Neural progenitor cell (in vitro differentiated cells): ENCODE measurements around the gene KCNJ9. TPM values are rescaled to one million over a fixed set of nuclear protein-coding genes. Genes with fewer than 3 reads are reported as not detected.

Source experiments
- DNase-seq: peaks from one replicate; pipeline ENCODE4 v3.0.0-alpha.2; 2016; ENCODE audit warnings: low spot score
- H2AFZ ChIP-seq: fragments of 200-600 bp; sonication (generic); replicated peaks from 2 replicates; pipeline ENCODE4 v1.6.1; 2016; ENCODE audit warnings: antibody characterized with exemption
- H3F3A ChIP-seq: fragments of 200-600 bp; sonication (generic); 2 replicates; pipeline ENCODE4 v1.6.1; 2016; ENCODE audit warnings: antibody characterized with exemption, low read depth
- H3K27ac ChIP-seq: fragments of 200-600 bp; sonication (generic); 2 replicates; pipeline ENCODE4 v1.5.1; 2016; ENCODE audit warnings: mild to moderate bottlenecking
- H3K27me3 ChIP-seq: fragments of 200-600 bp; sonication (generic); 2 replicates; pipeline ENCODE4 v1.6.1; 2016; ENCODE audit warnings: mild to moderate bottlenecking, moderate library complexity
- H3K36me3 ChIP-seq: fragments of 200-600 bp; sonication (generic); 2 replicates; pipeline ENCODE4 v1.5.1; 2016
- H3K4me1 ChIP-seq: fragments of 200-600 bp; sonication (generic); 2 replicates; pipeline ENCODE4 v1.6.1; 2016; ENCODE audit warnings: mixed run types
- H3K4me2 ChIP-seq: fragments of 200-600 bp; sonication (generic); 2 replicates; pipeline ENCODE4 v1.6.1; 2016
- H3K4me3 ChIP-seq: fragments of 200-600 bp; sonication (generic); 2 replicates; pipeline ENCODE4 v1.5.1; 2016
- H3K79me2 ChIP-seq: fragments of 200-600 bp; sonication (generic); 2 replicates; pipeline ENCODE4 v1.6.1; 2016; ENCODE audit warnings: low read depth
- H3K9ac ChIP-seq: fragments of 200-600 bp; sonication (generic); 2 replicates; pipeline ENCODE4 v1.6.1; 2016
- H3K9me3 ChIP-seq: fragments of 200-600 bp; sonication (generic); 2 replicates; pipeline ENCODE4 v1.5.1; 2016; ENCODE audit warnings: low read depth
- H4K20me1 ChIP-seq: fragments of 200-600 bp; sonication (generic); 2 replicates; pipeline ENCODE4 v1.6.1; 2016; ENCODE audit warnings: low read depth
- H3K27ac Mint-ChIP-seq: 3 replicates; pipeline ENCODE4 v1.8.0; 2021; ENCODE audit warnings: mixed read lengths
- H3K27me3 Mint-ChIP-seq: 2 replicates; pipeline ENCODE4 v1.8.0; 2022; ENCODE audit warnings: low read depth, mild to moderate bottlenecking, inconsistent platforms, moderate library complexity, mixed read lengths; ENCODE audit not compliant: insufficient read depth
- H3K36me3 Mint-ChIP-seq: 3 replicates; pipeline ENCODE4 v1.8.0; 2021; ENCODE audit warnings: mixed read lengths
- H3K4me1 Mint-ChIP-seq: 3 replicates; pipeline ENCODE4 v1.8.0; 2021; ENCODE audit warnings: mixed read lengths
- H3K4me3 Mint-ChIP-seq: 3 replicates; pipeline ENCODE4 v1.8.0; 2021; ENCODE audit warnings: mild to moderate bottlenecking, moderate library complexity, mixed read lengths
- H3K9me3 Mint-ChIP-seq: 3 replicates; pipeline ENCODE4 v1.8.0; 2020; ENCODE audit warnings: mixed read lengths
- EZH2 ChIP-seq: fragments of 200-600 bp; sonication (generic); IDR thresholded peaks from 2 replicates; pipeline ENCODE4 v1.6.1; 2017; ENCODE audit warnings: antibody characterized with exemption, mild to moderate bottlenecking, moderate library complexity
- EZH2phosphoT487 ChIP-seq: fragments of 200-600 bp; sonication (generic); IDR thresholded peaks from 2 replicates; pipeline ENCODE4 v1.6.1; 2017; ENCODE audit warnings: antibody characterized with exemption
- total RNA-seq: library from RNA; depleted of rRNA; stranded (reverse); fragments of >200 nt; gene quantifications from 2 replicates; pipeline ENCODE4 v1.2.3, GENCODE V29; 2015; ENCODE audit warnings: low replicate concordance
- TF ChIP-seq, protein P1 (sequence below): fragments of 200-600 bp; sonication (generic); IDR thresholded peaks from 2 replicates; pipeline ENCODE4 v1.5.1; 2017; ENCODE audit warnings: antibody characterized with exemption, mild to moderate bottlenecking

KCNJ9 gene
- total RNA-seq, 1 donor from 2014 or later = 0.09 TPM

DNA sequence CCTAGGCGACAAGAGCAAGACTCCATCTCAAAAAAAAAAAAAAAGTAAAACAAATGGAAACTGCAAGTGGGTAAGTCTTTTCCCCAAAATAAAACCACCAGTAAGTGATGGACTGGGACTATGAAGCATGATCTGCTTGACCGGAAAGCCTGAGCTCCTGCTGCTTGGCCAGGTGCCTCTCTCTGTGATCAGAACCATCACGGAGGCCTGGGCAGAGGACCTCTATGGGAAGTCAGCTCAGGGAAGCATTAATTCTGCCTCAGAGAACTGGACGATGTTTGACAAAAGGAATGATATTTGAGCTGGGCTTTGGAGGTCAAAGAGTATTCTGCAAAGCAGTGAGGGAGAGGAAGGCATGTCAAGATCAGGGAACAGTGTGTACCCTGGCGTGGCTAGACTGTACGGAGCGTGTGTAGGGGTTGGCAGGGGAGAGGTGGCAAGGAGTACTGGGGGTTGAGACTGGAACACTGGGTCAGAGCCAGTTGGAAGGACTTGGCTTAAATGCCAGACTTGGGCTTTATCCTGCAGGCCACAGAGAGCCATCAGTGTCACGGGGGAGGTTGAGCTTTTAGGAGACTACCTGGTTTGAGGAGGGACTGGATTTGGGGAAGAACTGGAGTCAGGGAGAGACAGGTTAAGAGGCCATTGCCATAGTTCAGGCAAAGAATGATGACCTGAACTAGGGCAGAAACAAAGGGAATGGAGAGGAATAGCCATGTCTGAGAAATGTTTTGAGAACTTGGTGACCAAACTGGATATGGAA is 50.6 kb downstream of the KCNJ9 start:
- Mint-ChIP-seq H3K4me1 (peaks cover 6% of the 10 kb centered on the region), H3K9me3 (no peaks in the 10 kb centered on the region), H3K27me3 (peaks cover 6% of the 10 kb centered on the region), H3K4me3 (no peak overlapping the region), H3K36me3 (peaks cover 65% of the 10 kb centered on the region), H3K27ac (no peak overlapping the region)
- H3K27ac ChIP-seq = peak overlapping the region; percentile 16
- no peaks in the 10 kb centered on the region for H3K79me2 ChIP-seq
- H3K27me3 ChIP-seq = no peaks in the 10 kb centered on the region
- H3K4me1 ChIP-seq = no peaks in the 10 kb centered on the region
- no peaks in the 10 kb centered on the region for H3K9me3 ChIP-seq
- H3K36me3 ChIP-seq = peaks cover 4% of the 10 kb centered on the region
- TF ChIP-seq, protein P1, sequence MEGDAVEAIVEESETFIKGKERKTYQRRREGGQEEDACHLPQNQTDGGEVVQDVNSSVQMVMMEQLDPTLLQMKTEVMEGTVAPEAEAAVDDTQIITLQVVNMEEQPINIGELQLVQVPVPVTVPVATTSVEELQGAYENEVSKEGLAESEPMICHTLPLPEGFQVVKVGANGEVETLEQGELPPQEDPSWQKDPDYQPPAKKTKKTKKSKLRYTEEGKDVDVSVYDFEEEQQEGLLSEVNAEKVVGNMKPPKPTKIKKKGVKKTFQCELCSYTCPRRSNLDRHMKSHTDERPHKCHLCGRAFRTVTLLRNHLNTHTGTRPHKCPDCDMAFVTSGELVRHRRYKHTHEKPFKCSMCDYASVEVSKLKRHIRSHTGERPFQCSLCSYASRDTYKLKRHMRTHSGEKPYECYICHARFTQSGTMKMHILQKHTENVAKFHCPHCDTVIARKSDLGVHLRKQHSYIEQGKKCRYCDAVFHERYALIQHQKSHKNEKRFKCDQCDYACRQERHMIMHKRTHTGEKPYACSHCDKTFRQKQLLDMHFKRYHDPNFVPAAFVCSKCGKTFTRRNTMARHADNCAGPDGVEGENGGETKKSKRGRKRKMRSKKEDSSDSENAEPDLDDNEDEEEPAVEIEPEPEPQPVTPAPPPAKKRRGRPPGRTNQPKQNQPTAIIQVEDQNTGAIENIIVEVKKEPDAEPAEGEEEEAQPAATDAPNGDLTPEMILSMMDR = no peak
- no peak for TF ChIP-seq EZH2
- TF ChIP-seq EZH2phosphoT487 = no peak
- no peak overlapping the region for H3K4me3 ChIP-seq
- H3K9ac ChIP-seq = no peak overlapping the region
- H3F3A ChIP-seq = peaks cover 3% of the 10 kb centered on the region
- H3K4me2 ChIP-seq = no peak overlapping the region
- H2AFZ ChIP-seq = no peak overlapping the region
- H4K20me1 ChIP-seq = no peaks in the 10 kb centered on the region
- no peak for DNase-seq

DNA sequence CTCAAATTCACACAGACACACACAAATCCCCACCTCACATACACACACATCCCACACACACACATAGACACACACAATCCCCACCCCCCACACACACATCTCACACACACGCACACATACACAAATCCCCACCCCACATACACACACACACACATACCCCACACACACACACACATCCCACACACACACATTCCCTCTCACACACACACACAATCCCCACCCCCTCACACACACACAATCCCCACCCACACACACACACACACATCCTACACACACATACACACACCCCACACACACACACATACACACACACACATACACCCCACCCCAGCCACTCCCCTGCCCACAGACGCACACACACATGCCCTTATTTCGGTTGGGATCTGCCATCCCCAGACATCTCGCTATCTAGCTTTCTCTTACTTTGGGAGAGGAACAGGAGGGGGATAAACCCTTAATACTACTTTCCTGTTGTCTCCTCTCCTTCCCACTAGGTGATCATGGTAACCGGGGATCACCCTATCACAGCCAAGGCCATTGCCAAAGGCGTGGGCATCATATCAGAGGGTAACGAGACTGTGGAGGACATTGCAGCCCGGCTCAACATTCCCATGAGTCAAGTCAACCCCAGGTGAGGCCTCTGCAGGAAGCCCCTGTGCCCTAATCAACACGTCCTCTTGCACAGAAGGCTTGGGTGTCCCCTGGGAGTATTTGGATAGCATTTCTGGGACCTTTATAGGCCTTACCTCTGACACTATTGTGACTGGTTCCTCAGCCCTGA is 52.8 kb downstream of the KCNJ9 start:
- H3K27ac ChIP-seq = no peak overlapping the region
- H3K27me3 Mint-ChIP-seq = peaks cover 9% of the 10 kb centered on the region
- peaks cover 8% of the 10 kb centered on the region for H3F3A ChIP-seq
- DNase-seq = no peak
- H3K36me3 Mint-ChIP-seq = peaks cover 64% of the 10 kb centered on the region
- H3K9me3 ChIP-seq = no peaks in the 10 kb centered on the region
- no peaks in the 10 kb centered on the region for H3K27me3 ChIP-seq
- no peak overlapping the region for H2AFZ ChIP-seq
- H3K4me3 Mint-ChIP-seq = no peak overlapping the region
- no peak overlapping the region for H3K9ac ChIP-seq
- no peak overlapping the region for H3K4me3 ChIP-seq
- H3K4me1 ChIP-seq = no peaks in the 10 kb centered on the region
- H3K79me2 ChIP-seq = no peaks in the 10 kb centered on the region
- no peaks in the 10 kb centered on the region for H3K9me3 Mint-ChIP-seq
- no peaks in the 10 kb centered on the region for H3K36me3 ChIP-seq
- H3K27ac Mint-ChIP-seq = no peak overlapping the region
- no peaks in the 10 kb centered on the region for H4K20me1 ChIP-seq
- TF ChIP-seq EZH2 (no peak), EZH2phosphoT487 (no peak)
- TF ChIP-seq, protein P1 = no peak
- H3K4me1 Mint-ChIP-seq = peaks cover 6% of the 10 kb centered on the region
- no peak overlapping the region for H3K4me2 ChIP-seq

DNA sequence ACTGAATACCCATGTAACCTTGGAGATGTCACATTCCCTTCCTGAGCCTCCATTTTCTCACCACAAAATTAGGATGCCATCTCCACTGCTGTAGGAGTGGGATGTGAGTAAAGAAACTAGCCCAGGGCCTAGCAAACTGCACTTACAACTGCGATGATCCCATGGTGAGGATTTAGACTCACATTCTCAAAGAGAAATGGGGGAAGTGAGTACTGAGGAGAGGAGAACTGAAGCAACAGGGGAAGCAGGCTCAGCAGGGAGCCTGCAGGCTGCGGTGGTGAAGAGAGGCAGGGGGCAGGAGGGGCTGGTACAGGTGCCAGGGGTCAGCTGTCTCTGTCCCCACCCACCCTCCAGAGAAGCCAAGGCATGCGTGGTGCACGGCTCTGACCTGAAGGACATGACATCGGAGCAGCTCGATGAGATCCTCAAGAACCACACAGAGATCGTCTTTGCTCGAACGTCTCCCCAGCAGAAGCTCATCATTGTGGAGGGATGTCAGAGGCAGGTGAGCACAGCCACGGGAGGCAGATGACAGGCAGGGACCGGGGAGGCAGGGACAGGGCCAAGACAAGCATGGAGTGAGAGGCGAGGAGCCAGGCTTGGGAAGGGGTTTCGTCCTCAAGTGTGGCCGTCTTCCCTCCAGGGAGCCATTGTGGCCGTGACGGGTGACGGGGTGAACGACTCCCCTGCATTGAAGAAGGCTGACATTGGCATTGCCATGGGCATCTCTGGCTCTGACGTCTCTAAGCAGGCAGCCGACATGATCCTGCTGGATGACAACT is 53.6 kb downstream of the KCNJ9 start:
- DNase-seq = no peak
- peaks cover 69% of the 10 kb centered on the region for H3K36me3 Mint-ChIP-seq
- H3K27ac Mint-ChIP-seq = no peak overlapping the region

More for the DNA sequence above, 53.6 kb downstream of the KCNJ9 start:
- H3K36me3 ChIP-seq = no peaks in the 10 kb centered on the region
- H3K9ac ChIP-seq = no peak overlapping the region
- no peak overlapping the region for H2AFZ ChIP-seq
- no peak overlapping the region for H3K4me3 ChIP-seq
- H3K27me3 ChIP-seq = no peaks in the 10 kb centered on the region
- H3K79me2 ChIP-seq = no peaks in the 10 kb centered on the region
- Mint-ChIP-seq H3K4me3 (no peak overlapping the region), H3K9me3 (no peaks in the 10 kb centered on the region), H3K27me3 (peaks cover 9% of the 10 kb centered on the region), H3K4me1 (peaks cover 6% of the 10 kb centered on the region)
- no peak overlapping the region for H3K27ac ChIP-seq
- no peaks in the 10 kb centered on the region for H3K9me3 ChIP-seq
- H4K20me1 ChIP-seq = no peaks in the 10 kb centered on the region
- no peaks in the 10 kb centered on the region for H3K4me1 ChIP-seq
- H3F3A ChIP-seq = peaks cover 8% of the 10 kb centered on the region
- TF ChIP-seq, protein P1 = no peak
- no peak for TF ChIP-seq EZH2
- no peak for TF ChIP-seq EZH2phosphoT487
- no peak overlapping the region for H3K4me2 ChIP-seq
